ENCODE results near the gene KCTD3.
A peak's percentile ranks its signal among the peaks of the same experiment; 100 is the strongest.

KCTD3 gene

DNA sequence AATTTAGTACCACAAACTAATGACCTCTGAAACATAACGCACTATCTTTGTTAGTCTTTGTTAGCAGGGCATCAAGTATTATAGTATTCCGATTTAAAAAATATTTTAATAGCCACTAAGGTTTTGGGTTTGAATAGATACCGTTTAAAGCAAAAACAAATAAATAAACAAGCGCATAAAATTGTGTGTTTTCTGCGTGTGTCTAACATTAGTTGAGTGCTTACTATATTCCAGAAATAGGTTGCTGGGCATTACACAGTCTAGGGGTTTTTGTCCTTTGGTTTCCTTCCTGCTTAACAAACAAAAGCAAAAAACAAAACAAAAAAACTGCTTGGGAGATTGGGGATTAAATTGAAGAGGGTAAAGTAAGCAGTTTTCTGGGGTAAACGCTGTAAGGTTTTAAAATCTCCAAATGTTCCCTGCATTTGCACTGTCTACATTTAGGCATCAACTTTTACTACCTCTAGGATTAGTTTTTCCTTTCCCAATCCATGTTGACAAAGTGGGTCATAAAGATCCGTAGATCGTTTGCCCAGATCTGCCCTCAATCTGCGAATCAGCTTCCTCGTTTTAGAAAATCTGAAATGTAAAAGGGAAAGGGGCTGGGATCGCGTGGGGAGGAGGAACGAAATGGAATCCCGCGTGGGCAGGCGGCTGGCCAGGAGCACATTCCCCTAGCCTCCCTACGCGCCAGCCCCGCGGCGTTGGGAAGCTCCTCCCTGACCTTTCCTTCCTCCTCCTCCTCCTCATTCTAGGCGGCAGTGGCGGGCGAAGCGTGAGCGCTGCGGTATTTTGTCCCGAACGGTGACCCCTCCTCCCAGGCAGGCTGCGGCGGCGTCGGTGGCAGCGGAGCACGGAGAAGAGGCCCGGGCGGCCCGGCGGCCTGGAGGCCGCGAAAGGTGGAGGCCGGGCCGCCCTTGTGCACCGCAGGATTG, at the start of gene KCTD3:
KCTD3 (plus strand) TSS at position 749 of the 935 bp plus-strand sequence. CDS start 382 bp downstream, outside the sequence.
- peak; percentile 26 to 61 for DNase-seq

DNA sequence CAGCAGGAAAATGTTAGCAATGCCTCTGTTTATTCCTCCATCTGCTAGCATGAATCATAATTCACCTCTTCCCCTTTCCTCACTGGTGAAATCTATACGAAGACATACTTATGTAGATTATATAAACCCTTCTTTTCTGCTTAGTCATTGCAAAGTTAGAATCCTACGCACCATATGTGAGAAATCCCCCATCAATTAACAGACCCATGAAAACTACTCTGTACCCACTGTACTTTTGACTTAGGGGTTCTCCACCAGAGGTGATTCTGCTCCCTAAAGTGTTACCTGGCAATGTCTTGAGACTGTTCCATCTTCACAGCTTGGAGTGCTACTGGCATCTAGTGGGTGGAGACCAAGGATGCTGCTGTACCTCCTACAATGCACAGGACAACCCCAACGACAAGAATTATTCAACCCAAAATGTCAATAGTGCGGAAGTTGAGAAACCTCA, 49.6 kb upstream of the KCTD3 start:
- DNase-seq: no peak

DNA sequence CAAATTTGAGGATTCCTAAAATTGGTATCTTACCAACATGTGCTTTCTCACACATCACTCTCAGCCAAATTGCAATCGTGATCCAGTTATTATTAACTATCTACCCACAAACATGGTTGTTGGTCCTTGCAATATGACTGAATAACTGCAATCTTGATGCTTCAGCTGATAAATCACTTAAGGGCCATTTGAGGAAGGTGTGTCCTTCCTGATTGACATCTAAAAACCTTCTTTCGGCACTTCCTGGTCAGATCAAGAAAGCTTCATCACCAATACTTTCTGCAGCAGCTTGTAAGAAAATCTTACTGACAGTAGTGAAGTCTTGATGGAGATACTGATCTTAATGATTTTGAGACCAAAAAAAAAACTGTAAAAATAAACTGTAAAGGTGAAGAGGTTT, 48.5 kb upstream of the KCTD3 start:
- DNase-seq: no peak

DNA sequence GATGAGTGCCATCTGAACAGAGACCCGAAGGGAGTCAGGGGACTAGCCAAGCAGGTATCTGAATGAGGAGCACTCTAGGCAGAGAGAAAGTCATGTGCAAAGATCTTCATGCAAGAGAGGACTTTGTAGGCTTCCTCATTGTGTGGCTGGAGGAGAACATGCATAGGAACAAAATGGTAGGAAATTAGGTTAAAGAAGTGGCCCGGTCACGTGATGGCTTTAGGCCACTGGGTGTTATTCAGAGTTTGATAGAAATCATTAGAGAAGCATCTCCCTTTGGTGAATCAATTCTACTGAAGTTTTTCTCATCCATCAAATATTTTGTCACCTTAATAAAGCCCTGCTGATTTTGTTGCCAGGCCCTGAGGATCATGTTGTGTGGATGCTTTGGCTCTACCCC, 45.8 kb upstream of the KCTD3 start:
- DNase-seq: no peak

DNA sequence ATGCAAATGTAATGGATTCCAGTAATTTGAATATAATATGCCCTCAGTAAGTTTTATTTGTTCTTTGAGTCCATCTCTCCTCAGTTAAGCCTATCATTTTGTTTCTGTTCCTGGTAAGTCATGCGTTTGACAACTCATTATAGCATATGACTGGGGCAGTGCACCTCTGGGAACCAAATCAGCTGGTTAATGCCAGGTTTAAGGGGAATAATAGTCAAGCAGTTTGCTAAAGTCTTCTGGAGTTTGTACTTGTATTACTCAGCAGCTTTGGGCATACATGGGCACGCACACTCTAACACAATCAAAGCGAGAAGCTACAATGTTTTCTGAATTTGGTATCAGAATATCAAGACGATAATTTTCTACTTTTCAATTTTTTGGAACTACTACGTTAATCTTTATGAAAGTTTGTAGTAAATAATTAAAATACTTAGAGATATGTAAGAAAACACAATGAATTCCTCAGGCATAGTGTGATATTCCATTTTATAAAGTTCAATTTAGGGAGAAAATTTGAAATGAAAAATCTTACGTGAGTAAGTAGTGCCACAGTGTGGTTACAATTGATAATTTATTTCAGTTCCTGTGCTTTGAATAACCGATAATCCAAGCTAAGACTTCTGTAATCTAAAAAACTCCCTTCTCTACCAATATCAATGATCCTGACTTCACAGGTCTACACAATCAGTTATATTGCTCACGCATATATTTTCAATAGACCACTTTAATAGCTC, 43.8 kb upstream of the KCTD3 start:
- no peak for DNase-seq

DNA sequence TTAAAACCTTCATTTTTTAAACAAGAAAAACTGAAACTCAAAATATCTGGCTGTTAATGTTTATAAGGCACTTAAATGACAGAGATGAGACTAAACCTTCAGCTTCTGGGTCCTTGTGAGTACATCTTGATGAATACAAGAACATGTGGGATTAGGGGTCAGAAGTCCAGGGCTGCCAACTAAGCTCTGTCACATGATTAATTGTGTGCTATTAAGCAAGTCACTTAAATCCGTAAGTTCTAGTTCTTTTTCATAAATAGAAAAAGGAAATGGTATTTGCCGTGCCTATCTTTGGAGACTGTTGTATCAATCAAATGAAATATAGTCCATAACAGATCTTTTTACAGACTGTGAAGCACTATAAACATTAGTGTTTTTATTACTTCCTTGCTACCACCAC, 43.2 kb upstream of the KCTD3 start:
- DNase-seq: no peak

DNA sequence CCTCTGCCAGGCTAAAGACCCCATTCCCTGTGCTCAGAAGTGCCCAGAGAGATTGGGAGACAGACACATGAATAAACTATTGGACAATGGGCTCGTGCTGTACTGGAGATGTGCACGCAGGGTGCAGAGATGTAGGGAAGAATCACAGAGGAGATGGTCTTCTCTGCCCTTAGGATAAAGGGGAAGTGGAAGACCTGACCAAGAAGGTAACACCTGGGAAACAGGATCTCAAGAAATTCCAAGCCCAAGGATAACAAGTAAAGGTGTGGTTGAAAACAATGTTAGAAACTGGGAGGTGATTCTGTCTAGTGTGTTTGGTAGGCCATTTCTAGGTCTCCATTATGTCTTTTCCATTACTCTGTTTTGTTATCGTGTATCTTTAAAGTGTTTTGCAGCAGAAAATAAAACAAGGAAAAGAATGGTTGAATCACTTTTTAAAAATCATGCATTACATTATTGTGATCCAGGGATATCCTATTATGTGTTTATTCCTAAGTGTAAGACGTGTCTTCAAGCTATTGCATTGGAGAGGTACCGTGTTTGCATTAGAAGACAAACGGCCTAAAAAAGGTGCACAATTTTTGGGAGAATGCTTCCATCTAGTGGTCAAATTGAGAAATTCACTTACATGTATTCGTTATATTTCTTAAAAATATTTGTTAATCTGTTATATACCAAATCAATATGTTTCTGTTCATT, 40.8 kb upstream of the KCTD3 start:
- DNase-seq: peak in 1 of 2 experiments; percentile 13

DNA sequence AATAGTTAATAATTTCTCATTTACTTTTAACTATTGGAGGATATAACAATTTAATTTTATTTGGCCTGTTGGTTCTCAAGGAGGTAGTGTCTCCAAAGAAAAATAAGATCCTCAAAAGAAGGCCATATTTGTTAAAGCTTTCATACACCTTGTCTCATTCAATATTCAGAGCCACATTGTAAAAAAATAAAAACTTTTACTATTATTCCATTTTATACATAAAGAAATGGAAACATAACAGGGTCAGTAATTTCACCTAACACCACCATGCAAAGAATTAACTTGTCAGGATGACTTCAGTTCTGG, 40.3 kb upstream of the KCTD3 start:
- DNase-seq: no peak

DNA sequence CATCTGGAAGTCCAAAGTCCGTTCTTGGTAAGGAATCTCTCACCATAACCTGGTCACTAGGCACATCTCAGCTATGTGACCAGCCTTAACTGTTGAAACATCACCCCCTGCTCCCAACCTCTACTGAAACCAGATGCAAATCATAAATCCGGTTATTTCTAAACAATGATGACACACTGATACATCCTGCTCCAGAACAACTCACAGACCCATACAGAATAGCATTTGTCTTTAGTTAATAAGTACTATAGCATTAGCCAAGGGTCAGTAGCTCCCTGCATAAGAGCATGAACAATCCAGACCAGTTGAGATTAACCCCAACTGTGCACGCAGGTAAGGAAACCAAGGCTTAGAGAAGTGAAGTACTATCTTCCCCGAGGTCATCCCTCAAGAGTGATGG, 38.0 kb upstream of the KCTD3 start:
- DNase-seq: no peak

DNA sequence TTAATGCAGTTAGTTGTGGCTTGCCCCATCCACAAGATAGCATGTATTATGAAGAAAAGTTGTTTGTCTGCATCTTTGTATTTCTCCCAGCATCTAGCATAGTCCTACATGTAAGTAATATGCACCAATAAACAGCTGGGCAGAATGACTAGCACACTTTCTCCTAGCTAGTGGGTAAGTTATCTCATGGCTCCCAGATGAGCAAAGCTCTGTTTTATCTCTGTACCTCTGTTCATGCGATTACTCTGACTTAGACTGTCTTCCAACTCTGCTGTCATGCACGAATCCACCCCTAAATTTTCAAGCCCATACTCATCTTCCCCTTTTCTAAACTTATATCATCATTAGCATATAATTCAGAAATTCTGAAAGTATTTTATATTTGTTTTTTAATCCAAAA, 37.5 kb upstream of the KCTD3 start:
- DNase-seq: no peak

DNA sequence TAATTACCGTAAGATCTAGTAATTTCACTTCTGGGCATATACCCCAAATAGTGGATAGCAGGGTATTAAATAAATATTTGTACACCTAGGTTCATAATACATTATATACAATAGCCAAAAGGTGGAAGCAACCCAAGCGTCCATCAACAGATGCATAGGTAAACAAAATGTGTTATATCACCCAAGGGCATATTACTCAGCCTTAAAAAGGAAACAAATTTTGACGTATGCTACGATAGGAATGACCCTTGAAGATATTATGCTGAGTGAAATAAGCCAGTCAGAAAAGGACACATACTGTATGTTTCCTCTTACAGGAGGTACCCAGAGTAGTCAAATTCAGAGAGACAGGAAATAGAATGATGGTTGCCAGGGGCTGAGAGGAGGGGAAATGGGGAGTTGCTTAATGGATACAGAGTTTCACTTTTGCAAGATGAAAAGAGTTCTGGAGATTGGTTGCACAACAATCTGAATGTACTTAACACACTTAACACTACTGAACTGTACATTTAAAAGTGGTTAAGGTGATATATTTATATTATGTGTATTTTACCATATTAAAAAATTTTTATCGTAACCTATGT, 36.6 kb upstream of the KCTD3 start:
- DNase-seq: no peak

DNA sequence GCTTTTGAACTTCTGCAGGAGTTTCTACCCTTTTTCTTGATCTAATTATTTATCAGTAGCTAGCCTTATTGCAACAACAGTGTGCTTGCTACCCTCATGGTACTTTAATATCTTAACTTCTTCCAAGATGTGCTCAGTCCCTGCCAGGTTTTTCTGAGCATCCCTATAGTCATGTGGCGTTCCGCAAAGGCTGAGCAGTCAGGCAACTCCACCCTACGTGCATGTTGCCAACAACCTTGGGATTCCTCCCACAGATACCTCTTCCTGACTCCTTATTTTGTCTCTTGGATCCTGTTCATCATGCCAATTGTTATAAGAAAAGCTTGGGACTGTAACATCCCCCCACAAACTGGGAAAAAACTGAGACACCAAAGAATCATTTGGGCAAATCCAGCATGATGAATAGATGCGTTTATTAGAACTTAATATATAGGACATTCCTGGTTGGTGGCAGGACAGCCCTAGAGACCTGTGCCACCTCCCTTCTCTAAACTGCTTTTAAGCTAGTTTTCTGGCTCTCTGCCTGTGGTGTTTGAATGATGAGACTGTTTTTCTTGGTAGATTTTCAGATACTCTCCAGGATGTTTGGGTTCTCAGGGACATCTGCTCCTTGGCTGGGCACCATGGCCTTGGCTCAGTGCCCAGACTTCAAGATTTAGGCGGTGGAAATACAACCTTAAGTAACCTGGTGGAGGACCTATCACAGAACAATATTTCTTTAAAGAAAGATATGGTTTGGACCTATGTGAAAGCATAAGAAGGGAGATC, 27.1 kb upstream of the KCTD3 start:
- no peak for DNase-seq

DNA sequence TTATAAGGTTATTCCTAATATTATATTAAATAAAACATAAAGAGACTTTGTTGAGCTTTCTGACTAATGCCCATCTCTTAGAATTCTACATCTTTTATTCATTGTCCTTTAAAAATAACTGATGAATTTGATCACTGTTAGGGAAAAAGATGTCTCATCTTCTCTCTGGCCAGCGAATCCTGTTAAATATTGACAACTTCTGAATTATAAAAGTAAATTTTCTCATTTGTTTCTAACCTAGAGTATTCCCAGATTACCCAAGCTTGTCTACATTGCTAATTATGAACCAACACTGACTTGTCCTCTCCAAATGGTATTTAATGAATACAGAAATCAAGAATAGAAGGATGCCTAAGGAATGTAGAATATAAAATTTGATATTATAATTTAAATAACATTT, 24.8 kb upstream of the KCTD3 start:
- no peak for DNase-seq

DNA sequence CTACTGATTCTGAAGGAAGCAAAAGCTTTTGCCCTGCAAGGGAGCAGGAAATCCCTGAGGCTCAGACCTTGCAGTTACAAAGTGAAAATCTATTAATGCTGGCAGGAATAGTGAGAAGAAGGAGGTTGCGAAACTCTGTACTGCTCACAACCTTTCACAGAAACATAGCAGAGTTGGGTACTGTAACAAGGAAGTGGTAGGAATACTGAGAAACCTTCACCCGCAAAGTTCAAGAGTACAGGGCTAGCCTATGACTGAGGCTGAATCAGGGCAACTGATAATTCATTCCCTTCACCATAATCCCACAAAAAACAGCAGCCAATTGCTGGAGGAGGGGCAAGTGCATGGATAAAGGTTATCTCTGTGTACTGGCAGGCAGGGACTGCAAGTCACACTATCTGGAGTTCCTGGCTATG, 23.9 kb upstream of the KCTD3 start:
- DNase-seq: no peak

DNA sequence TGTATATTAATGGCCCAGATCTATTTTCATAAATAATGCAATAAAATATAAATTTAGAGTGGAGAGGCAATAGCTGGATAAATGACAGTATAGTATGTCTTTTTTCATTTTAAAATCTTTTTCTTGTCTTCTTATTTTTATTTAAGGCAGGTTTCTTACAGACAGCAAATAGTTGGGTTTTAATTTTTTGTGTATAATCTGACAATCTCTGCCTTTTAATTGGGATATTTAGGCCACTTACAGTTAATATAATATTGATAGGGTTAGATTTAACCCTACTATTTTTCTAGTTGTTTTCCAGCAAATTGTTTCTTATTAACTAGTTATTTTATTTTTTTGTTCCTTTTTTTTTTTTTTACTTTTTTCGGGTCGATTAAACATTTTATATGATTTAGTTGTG, 23.3 kb upstream of the KCTD3 start:
- no peak for DNase-seq

DNA sequence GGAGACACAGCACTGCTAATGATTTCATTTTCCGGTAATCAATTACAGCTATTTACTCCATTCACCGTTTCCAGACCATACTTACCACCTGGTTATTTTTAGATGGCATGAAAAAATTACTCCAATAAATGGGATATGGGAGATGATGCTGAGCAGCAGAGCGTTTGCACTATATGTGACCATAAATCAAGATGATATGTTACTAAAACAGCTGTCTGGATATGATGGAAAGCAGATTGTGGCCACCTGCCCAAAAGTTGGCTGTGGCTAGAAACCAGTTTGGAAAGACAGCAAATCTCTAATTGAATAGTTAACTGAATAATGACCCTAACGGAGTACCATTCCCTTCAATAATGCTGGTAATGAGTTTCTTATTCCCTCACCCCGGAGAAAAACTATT, 22.5 kb upstream of the KCTD3 start:
- DNase-seq: no peak

DNA sequence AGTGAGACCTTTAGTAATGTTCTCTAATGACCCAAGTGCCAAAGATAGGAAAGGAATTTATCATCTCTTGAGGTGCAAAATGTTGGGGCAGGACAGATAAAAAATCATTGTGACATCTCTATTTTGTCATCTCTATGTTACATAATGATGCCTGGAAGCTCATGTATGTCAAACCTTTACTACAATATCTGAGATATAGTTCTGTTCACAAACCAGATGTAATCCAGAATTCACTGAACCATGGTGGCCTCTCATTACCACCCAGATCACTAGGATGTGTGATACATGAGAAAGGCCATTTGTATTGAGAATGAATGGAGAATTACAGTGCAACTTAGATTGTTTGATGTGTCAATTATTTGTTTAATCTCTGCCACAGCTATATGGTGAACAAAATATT, 22.0 kb upstream of the KCTD3 start:
- no peak for DNase-seq

DNA sequence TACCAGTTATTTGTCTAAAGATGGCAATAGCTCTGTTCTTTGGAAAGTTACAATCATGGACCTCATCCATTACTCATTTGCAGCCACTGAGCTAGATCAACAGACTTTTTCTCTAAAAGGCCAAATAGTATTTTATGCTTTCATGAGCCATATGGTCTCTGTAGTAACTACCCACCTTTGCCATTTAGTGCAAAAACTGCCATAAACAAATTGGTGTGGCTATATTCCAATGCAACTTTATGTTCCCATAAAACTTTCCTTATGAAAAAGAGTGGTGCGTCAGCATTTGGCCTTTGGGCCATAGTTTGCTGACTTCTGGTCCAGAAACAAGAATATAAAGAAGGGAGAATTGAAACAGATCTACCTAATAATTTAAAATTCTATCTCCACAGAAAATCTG, 20.1 kb upstream of the KCTD3 start:
- DNase-seq: no peak

DNA sequence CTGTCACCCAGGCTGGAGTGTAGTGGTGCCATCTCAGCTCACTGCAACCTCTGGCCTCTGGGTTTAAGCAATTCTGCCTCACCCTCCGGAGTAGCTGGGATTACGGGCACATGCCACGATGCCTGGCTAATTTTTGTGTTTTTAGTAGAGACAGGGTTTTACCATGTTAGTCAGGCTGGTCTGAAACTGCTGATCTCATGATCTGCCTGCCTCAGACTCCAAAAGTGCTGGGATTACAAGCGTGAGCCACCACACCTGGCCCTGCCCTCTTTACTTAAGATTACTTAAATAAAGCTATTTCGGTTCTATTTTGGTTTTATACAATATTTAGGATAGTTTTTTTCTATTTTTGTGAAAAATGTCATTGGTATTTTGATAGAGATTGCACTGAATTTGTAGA, 15.3 kb upstream of the KCTD3 start:
- no peak for DNase-seq

DNA sequence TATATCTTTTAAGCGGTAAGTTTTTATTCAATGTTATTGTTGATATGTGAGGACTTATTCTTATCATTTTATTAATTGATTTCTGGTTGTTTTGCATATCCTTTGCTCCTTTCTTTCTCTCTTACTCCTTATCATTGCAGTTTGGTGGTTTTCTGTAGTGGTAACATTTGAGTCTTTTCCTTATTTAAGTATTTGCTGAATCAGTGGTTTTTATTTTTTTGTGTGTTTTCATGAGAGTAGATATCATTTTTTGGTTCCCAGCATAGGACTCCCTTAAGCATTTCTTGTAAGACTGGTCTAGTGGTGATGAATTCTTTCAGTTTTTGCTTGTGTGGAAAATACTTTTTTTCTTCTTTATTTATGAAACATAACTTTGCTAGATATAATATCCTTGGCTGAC, 12.2 kb upstream of the KCTD3 start:
- DNase-seq: no peak

DNA sequence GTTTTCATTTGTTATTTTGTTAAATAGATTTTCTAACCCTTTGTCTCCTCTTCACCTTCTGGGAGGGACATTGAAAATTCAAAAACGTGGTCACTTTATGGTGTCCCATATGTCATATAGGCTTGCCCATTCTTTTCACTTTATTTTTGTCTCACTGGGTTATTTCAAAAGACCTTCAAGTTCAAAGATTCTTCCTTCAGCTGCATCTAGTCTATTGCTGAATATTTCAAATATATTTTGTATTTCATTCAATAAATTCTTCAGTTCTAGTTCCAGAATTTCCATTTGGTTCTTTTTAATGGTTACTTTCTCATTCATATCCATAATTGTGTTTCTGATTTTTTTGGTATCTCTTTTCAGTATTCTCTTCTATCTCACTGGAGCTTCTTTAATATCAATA, 11.6 kb upstream of the KCTD3 start:
- no peak for DNase-seq

DNA sequence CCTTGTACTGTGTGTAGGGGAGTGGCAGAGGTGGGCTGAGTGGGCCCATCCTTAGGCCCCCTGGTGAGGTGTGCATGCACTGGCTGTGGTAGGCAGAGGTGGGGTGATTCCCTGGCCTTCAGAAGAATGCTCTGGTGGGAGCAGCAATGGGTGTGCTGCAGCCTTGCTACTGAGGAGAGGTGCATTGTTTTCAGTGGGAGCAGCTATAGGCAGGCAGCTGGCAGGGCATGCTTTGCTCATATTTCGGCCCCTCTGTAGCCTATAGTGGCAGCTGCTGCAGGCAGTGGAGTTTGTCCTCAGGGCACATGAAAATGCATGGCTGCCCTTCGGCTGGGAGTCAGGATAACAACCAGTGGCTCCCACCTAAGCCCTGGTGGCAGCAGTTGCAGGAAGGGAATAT, 10.1 kb upstream of the KCTD3 start:
- DNase-seq: no peak

DNA sequence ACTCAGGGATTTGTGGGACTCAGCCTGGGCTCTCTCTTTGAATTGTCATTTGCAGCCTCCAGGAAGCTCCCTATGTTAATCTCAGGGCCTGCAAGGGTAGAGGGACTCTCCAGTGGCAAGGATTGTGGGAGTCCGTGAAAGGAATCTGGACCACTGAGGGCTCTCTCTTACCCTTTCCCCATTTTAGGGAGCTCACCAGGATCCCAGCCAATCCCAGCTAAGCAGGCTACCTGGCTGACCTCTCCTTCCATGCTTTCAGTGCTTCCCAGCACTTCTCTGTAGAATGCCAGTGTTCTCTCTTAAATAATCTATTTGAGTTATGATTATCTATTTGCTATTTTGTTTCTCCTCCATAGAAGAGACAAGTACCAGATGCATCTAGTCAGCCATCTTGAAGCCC, 9.6 kb upstream of the KCTD3 start:
- DNase-seq: no peak
